GM19452 (cell line): ENCODE results near the gene WDR77.

Experiments used
- ATAC-seq: cut with Tn5 transposase; IDR thresholded peaks from one replicate; pipeline ENCODE4 v1.9.1; 2021; ENCODE audit not compliant: unreplicated experiment

The WDR77 gene

GRCh38 chr1:111448918-111449702 lies at the start of gene WDR77, which contains the start of gene ATP5PB:
Gene WDR77 (minus strand): TSS chr1:111449256. CDS start chr1:111449169, 87 bp downstream.
Gene ATP5PB (plus strand): TSS chr1:111449464. CDS start chr1:111449542, 78 bp downstream.
- peak; percentile 95 for ATAC-seq

- no peak for ATAC-seq
Measured at GRCh38 chr1:111497592-111497991, 48.5 kb upstream of the WDR77 start.

- ATAC-seq, result no peak
Measured at GRCh38 chr1:111496398-111496797, 47.3 kb upstream of the WDR77 start.

GRCh38 chr1:111491070-111491469 lies 42.0 kb upstream of the WDR77 start:
- no peak for ATAC-seq

- no peak for ATAC-seq
Measured at GRCh38 chr1:111490220-111490619, 41.2 kb upstream of the WDR77 start.

- ATAC-seq, result no peak
Measured at GRCh38 chr1:111489604-111490003, 40.5 kb upstream of the WDR77 start.

- no peak for ATAC-seq
Measured at GRCh38 chr1:111488669-111489068, 39.6 kb upstream of the WDR77 start.

- no peak for ATAC-seq
Measured at GRCh38 chr1:111487133-111487532, 38.1 kb upstream of the WDR77 start.

GRCh38 chr1:111486431-111486830 lies 37.4 kb upstream of the WDR77 start:
- no peak for ATAC-seq

GRCh38 chr1:111484391-111485026 lies 35.5 kb upstream of the WDR77 start:
- ATAC-seq, result no peak

GRCh38 chr1:111483876-111484275 lies 34.8 kb upstream of the WDR77 start:
- no peak for ATAC-seq

GRCh38 chr1:111483166-111483565 lies 34.1 kb upstream of the WDR77 start:
- no peak for ATAC-seq

GRCh38 chr1:111481387-111482221 lies 32.5 kb upstream of the WDR77 start:
- no peak for ATAC-seq

GRCh38 chr1:111480674-111481073 lies 31.6 kb upstream of the WDR77 start:
- no peak for ATAC-seq

GRCh38 chr1:111476761-111477309 lies 27.8 kb upstream of the WDR77 start:
- peak; percentile 69 for ATAC-seq

- no peak for ATAC-seq
Measured at GRCh38 chr1:111476214-111476613, 27.2 kb upstream of the WDR77 start.

- no peak for ATAC-seq
Measured at GRCh38 chr1:111475701-111476100, 26.6 kb upstream of the WDR77 start.

GRCh38 chr1:111474521-111474920 lies 25.5 kb upstream of the WDR77 start:
- no peak for ATAC-seq

GRCh38 chr1:111474106-111474505 lies 25.1 kb upstream of the WDR77 start:
- ATAC-seq, result no peak

GRCh38 chr1:111471538-111471937 lies 22.5 kb upstream of the WDR77 start:
- no peak for ATAC-seq

- peak; percentile 57 for ATAC-seq
Measured at GRCh38 chr1:111471012-111471411, 22.0 kb upstream of the WDR77 start.
